GM12891 (cell line): Measurements from ENCODE around the gene IDH2. TPM values are rescaled to one million over a fixed set of nuclear protein-coding genes. Genes with fewer than 3 reads are reported as not detected.
"Not testable (repeated sequence)": the region's sequence is repeated elsewhere in the genome, so short reads cannot be mapped to it uniquely, and the experiment has no call there.

Experiments used
- DNase-seq: peaks from one replicate; pipeline ENCODE4 v3.0.0; 2011; ENCODE audit warnings: low spot score; ENCODE audit not compliant: insufficient read length
- FAIRE-seq: peaks from 2 replicates; lab custom pipeline; 2011; peaks lifted over from hg19 to GRCh38; lab: Jason Lieb, UNC
- PAX5 ChIP-seq: IDR thresholded peaks from 2 replicates; pipeline ENCODE4 v1.6.1; 2011; ENCODE audit warnings: low read length, moderate library complexity, mild to moderate bottlenecking; ENCODE audit not compliant: insufficient read depth, severe bottlenecking
- POLR2A ChIP-seq: IDR thresholded peaks from 2 replicates; pipeline ENCODE4 v1.6.1; 2011; ENCODE audit warnings: low read depth, low read length, control low read depth
- POLR2AphosphoS5 ChIP-seq: IDR thresholded peaks from 2 replicates; pipeline ENCODE4 v1.6.1; 2011; ENCODE audit warnings: low read depth, low read length, control low read depth
- POU2F2 ChIP-seq: IDR thresholded peaks from 2 replicates; pipeline ENCODE4 v1.6.1; 2011; ENCODE audit warnings: low read depth, mild to moderate bottlenecking, control low read depth, low read length, moderate library complexity
- SPI1 ChIP-seq: IDR thresholded peaks from 2 replicates; pipeline ENCODE4 v1.6.1; 2011; ENCODE audit warnings: low read depth, low read length, control low read depth
- TAF1 ChIP-seq: IDR thresholded peaks from 2 replicates; pipeline ENCODE4 v1.6.1; 2011; ENCODE audit warnings: low read depth, low read length, control low read depth
- polyA plus RNA-seq: library from polyadenylated mRNA; unstranded; fragments of >200 nt; gene quantifications from one replicate; pipeline ENCODE4 v1.2.1, GENCODE V29; 2012; ENCODE audit warnings: low read depth, missing spikeins, inconsistent platforms; ENCODE audit not compliant: missing spikeins

Gene IDH2
- 111 TPM for polyA plus RNA-seq

GRCh38 chr15:90101969-90102890 is at the start of gene IDH2:
TSS of gene IDH2 (minus strand) at chr15:90102468. CDS start at chr15:90102390, 78 bp downstream.
- peak; percentile 87 for DNase-seq
- FAIRE-seq = peak; percentile 92
- TF ChIP-seq TAF1 (0 out of 2 replicates have a peak, but pooled peaks have one; percentile 39), SPI1 (no peak), POLR2A (peak; percentile 64; the same call in 1 of the 2 replicates), POLR2AphosphoS5 (peak; percentile 73; the same call in 1 of the 2 replicates), POU2F2 (no peak)

GRCh38 chr15:90150551-90150950 is 48.3 kb upstream of the IDH2 start:
- not testable (repeated sequence) for DNase-seq, FAIRE-seq

- FAIRE-seq (no peak), DNase-seq (no peak)
- no peak for TF ChIP-seq POLR2AphosphoS5
- TF ChIP-seq POLR2A = no peak
- TF ChIP-seq TAF1 = no peak
- no peak for TF ChIP-seq SPI1
- no peak for TF ChIP-seq PAX5
- TF ChIP-seq POU2F2 = no peak
These were observed 47.5 kb upstream of the IDH2 start for GRCh38 chr15:90149609-90150340.

- not testable (repeated sequence) for FAIRE-seq, DNase-seq
These were observed 44.0 kb upstream of the IDH2 start for GRCh38 chr15:90146198-90146761.

- FAIRE-seq = no peak
- no peak for DNase-seq
- TF ChIP-seq POLR2AphosphoS5 = no peak
- TF ChIP-seq POU2F2 = no peak
These were observed 43.5 kb upstream of the IDH2 start for GRCh38 chr15:90145761-90146160.

- FAIRE-seq = no peak
- TF ChIP-seq POLR2A (no peak), SPI1 (no peak), PAX5 (no peak), POU2F2 (no peak), TAF1 (no peak), POLR2AphosphoS5 (no peak)
- no peak for DNase-seq
These were observed 43.0 kb upstream of the IDH2 start for GRCh38 chr15:90145259-90145658.

- TF ChIP-seq POU2F2 (no peak), PAX5 (no peak), POLR2A (no peak), POLR2AphosphoS5 (no peak), TAF1 (no peak), SPI1 (no peak)
- peak; percentile 73 for DNase-seq
- peak; percentile 66 for FAIRE-seq
These were observed 40.9 kb upstream of the IDH2 start for GRCh38 chr15:90143166-90143655.

- DNase-seq = no peak
- no peak for TF ChIP-seq TAF1
- TF ChIP-seq POLR2A = no peak
- no peak for TF ChIP-seq POLR2AphosphoS5
- no peak for TF ChIP-seq POU2F2
- no peak for TF ChIP-seq PAX5
- no peak for TF ChIP-seq SPI1
- FAIRE-seq = no peak
These were observed 40.2 kb upstream of the IDH2 start for GRCh38 chr15:90142216-90143165.

GRCh38 chr15:90141646-90142045 is 39.4 kb upstream of the IDH2 start:
- FAIRE-seq (no peak), DNase-seq (no peak)
- TF ChIP-seq POLR2A (no peak), SPI1 (no peak), POU2F2 (no peak), POLR2AphosphoS5 (no peak), TAF1 (no peak), PAX5 (no peak)

GRCh38 chr15:90139549-90139948 is 37.3 kb upstream of the IDH2 start:
- FAIRE-seq, DNase-seq: not testable (repeated sequence)
